Smooth muscle cell (in vitro differentiated cells): Measurements from ENCODE around the gene AKAP12. TPM values are rescaled to one million over a fixed set of nuclear protein-coding genes. Genes with fewer than 3 reads are reported as not detected.

ENCODE experiments used
- DNase-seq: peaks from one replicate; lab custom pipeline; 2025; ENCODE audit not compliant: unreplicated experiment; lab: John Stamatoyannopoulos, UW
- H2AFZ ChIP-seq: fragments of 200-600 bp; sonication (generic); 2 replicates; pipeline ENCODE4 v1.6.0; 2016; ENCODE audit warnings: antibody characterized with exemption, low read depth, mild to moderate bottlenecking
- H3F3A ChIP-seq: fragments of 200-600 bp; sonication (generic); 2 replicates; pipeline ENCODE4 v1.6.0; 2017; ENCODE audit warnings: antibody characterized with exemption, low read depth
- H3K27ac ChIP-seq: fragments of 200-600 bp; sonication (generic); 2 replicates; pipeline ENCODE4 v1.5.1; 2016; ENCODE audit warnings: low read depth, mild to moderate bottlenecking
- H3K27me3 ChIP-seq: fragments of 200-600 bp; sonication (generic); 2 replicates; pipeline ENCODE4 v1.6.1; 2016; ENCODE audit warnings: low read depth, mild to moderate bottlenecking
- H3K36me3 ChIP-seq: fragments of 200-600 bp; sonication (generic); 2 replicates; pipeline ENCODE4 v1.5.1; 2016; ENCODE audit warnings: low read depth
- H3K4me1 ChIP-seq: fragments of 200-600 bp; sonication (generic); 2 replicates; pipeline ENCODE4 v1.5.1; 2016; ENCODE audit warnings: low read depth
- H3K4me2 ChIP-seq: fragments of 200-600 bp; sonication (generic); 2 replicates; pipeline ENCODE4 v1.6.0; 2016; ENCODE audit warnings: mild to moderate bottlenecking
- H3K4me3 ChIP-seq: fragments of 200-600 bp; sonication (generic); 2 replicates; pipeline ENCODE4 v1.5.1; 2016; ENCODE audit warnings: mild to moderate bottlenecking
- H3K79me2 ChIP-seq: fragments of 200-600 bp; sonication (generic); 2 replicates; pipeline ENCODE4 v1.6.0; 2016; ENCODE audit warnings: low read depth, mild to moderate bottlenecking
- H3K9ac ChIP-seq: fragments of 200-600 bp; sonication (generic); 2 replicates; pipeline ENCODE4 v1.6.0; 2016; ENCODE audit warnings: low read depth
- H3K9me3 ChIP-seq: fragments of 200-600 bp; sonication (generic); replicated peaks from 2 replicates; pipeline ENCODE4 v1.5.1; 2016; ENCODE audit warnings: low read depth
- H4K20me1 ChIP-seq: fragments of 200-600 bp; sonication (generic); 2 replicates; pipeline ENCODE4 v1.6.0; 2016; ENCODE audit warnings: low read depth
- CTCF ChIP-seq: fragments of 200-600 bp; sonication (generic); IDR thresholded peaks from 2 replicates; pipeline ENCODE4 v1.5.1; 2017; ENCODE audit warnings: borderline replicate concordance, mild to moderate bottlenecking, antibody characterized with exemption; ENCODE audit not compliant: insufficient read depth, poor library complexity, severe bottlenecking
- WGBS: methylation state at CpG from one replicate; pipeline ENCODE4 v1.1.7; 2016; ENCODE audit warnings: low lambda C conversion rate; 5-methylcytosine and 5-hydroxymethylcytosine counted together
- polyA plus RNA-seq: library from polyadenylated mRNA; unstranded; fragments of >200 nt; fragmentation: Nextera tagmentation; extraction: Ambion mirVana; gene quantifications from 2 replicates; pipeline ENCODE4 v1.2.1, GENCODE V29; 2016
- total RNA-seq: library from RNA; depleted of rRNA; stranded (reverse); fragments of >200 nt; gene quantifications from 2 replicates; pipeline ENCODE4 v1.2.3, GENCODE V29; 2014

The AKAP12 gene
- total and polyA plus RNA-seq, 2 experiments from 2014 or later: 10.7 to 13.3 TPM

DNA sequence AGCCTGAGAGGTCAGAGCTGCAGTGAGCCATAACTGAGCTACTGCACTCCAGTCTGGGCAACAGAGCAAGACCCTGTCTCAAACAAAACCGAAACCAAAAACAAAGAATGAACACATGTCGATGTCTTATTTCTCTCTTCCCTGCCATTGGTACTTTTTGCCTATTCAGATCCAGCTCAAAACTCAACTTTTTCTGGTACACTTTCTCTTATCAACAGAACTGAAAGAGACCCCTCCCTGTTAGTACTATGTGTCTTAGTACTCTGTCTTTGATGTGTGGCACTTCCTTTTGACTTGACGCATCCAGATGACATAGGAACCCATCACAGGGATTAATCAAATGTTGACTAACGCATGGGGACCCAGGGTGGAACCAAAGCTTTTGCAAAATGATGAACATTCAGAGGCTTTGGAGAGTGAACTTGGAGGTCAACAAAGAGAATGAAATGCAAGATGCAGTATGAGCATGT, 44.8 kb downstream of the AKAP12 start:
- Histone ChIP-seq H3K79me2 (peaks cover 3% of the 10 kb centered on the region), H3K27ac (no peak overlapping the region)

GRCh38 chr6:151285122-151285521, 45.4 kb downstream of the AKAP12 start:
- peaks cover 3% of the 10 kb centered on the region for H3K4me1 ChIP-seq
- DNase-seq: no peak
- no peak overlapping the region for H3K9ac ChIP-seq
- no peaks in the 10 kb centered on the region for H3K9me3 ChIP-seq
- H3K79me2 ChIP-seq: peaks cover 3% of the 10 kb centered on the region
- H3K4me2 ChIP-seq: no peak overlapping the region
- H3F3A ChIP-seq: no peaks in the 10 kb centered on the region
- H3K27me3 ChIP-seq: no peaks in the 10 kb centered on the region
- no peaks in the 10 kb centered on the region for H4K20me1 ChIP-seq
- H3K36me3 ChIP-seq: no peaks in the 10 kb centered on the region
- H3K27ac ChIP-seq: no peak overlapping the region
- H2AFZ ChIP-seq: no peak overlapping the region
- H3K4me3 ChIP-seq: no peak overlapping the region
- TF ChIP-seq CTCF: no peak

More for the DNA sequence above, 44.8 kb downstream of the AKAP12 start:
- no peak overlapping the region for H3K9ac ChIP-seq
- WGBS: 91% methylated on average over 4 of the region's 4 CpGs
- H4K20me1 ChIP-seq: no peaks in the 10 kb centered on the region
- H3K4me1 ChIP-seq: peaks cover 2% of the 10 kb centered on the region
- H3F3A ChIP-seq: no peaks in the 10 kb centered on the region
- no peak for TF ChIP-seq CTCF
- H3K27me3 ChIP-seq: no peaks in the 10 kb centered on the region
- H3K36me3 ChIP-seq: no peaks in the 10 kb centered on the region
- H3K9me3 ChIP-seq: no peaks in the 10 kb centered on the region
- no peak overlapping the region for H3K4me2 ChIP-seq
- DNase-seq: no peak
- H3K4me3 ChIP-seq: no peak overlapping the region
- H2AFZ ChIP-seq: no peak overlapping the region

DNA sequence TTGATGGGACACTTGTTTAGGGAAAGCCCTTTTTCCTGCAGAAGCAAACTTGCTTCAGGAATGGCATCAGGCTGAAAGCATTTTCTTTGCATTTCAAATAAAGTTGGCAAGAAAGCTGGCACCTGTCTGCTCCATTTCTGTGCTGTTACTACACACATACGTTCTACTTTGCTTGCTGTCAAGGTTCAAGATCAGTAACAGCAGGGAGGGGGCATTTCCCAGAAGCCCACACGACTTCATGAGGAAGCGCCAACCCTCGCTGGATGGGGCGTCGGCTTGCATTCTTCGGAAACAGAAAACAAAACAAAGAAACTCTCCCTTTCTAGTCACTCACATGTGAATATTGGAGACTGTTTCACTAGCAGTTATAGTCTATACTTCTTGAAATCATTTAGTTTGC, 46.4 kb downstream of the AKAP12 start:
- Histone ChIP-seq H3K27ac (no peak overlapping the region), H3K79me2 (peaks cover 3% of the 10 kb centered on the region), H3K27me3 (no peaks in the 10 kb centered on the region), H4K20me1 (no peaks in the 10 kb centered on the region), H3K4me1 (peaks cover 6% of the 10 kb centered on the region), H2AFZ (no peak overlapping the region), H3F3A (no peaks in the 10 kb centered on the region), H3K4me2 (no peak overlapping the region), H3K36me3 (no peaks in the 10 kb centered on the region), H3K9ac (no peak overlapping the region), H3K9me3 (no peaks in the 10 kb centered on the region), H3K4me3 (no peak overlapping the region)
- no peak for DNase-seq
- 80% methylated on average over 7 of the region's 7 CpGs for WGBS
- TF ChIP-seq CTCF: no peak

GRCh38 chr6:151288712-151289398, 49.1 kb downstream of the AKAP12 start:
- no peak for TF ChIP-seq CTCF
- Histone ChIP-seq H3F3A (peaks cover 20% of the 10 kb centered on the region), H3K27me3 (no peaks in the 10 kb centered on the region), H3K79me2 (no peaks in the 10 kb centered on the region), H3K4me3 (no peak overlapping the region), H3K27ac (no peak overlapping the region), H4K20me1 (no peaks in the 10 kb centered on the region), H3K4me1 (peaks cover 14% of the 10 kb centered on the region), H3K9me3 (no peaks in the 10 kb centered on the region), H2AFZ (no peak overlapping the region), H3K9ac (no peak overlapping the region), H3K36me3 (no peaks in the 10 kb centered on the region), H3K4me2 (no peak overlapping the region)
- 95% methylated on average over 10 of the region's 10 CpGs for WGBS
- no peak for DNase-seq
